GM13977 (cell line): ENCODE measurements around the gene PHOX2B.

Source experiments
- DNase-seq: peaks from one replicate; pipeline ENCODE4 v3.0.0; 2012; ENCODE audit warnings: low spot score
- CTCF ChIP-seq: IDR thresholded peaks from 2 replicates; pipeline ENCODE4 v1.5.1; 2012; ENCODE audit warnings: mild to moderate bottlenecking, control low read depth; ENCODE audit not compliant: insufficient read depth; ENCODE audit errors: extremely low read depth, missing control alignments
- in situ Hi-C: fragments of 300-500 bp; cut with MboI; formaldehyde crosslinking; loops from one replicate; pipeline ENCODE4 v1.12.0; 2022; ENCODE audit warnings: low sequenced_read_pairs, low pct_unique_long_range_greater_than_20kb, mixed read lengths, inconsistent platforms; ENCODE audit not compliant: unreplicated experiment

PHOX2B gene

GRCh38 chr4:41701983-41702382 is 46.5 kb downstream of the PHOX2B start:
- DNase-seq: no peak
- in situ Hi-C loops: no loop called here
- no peak for TF ChIP-seq CTCF

GRCh38 chr4:41696763-41697162 is 51.8 kb downstream of the PHOX2B start:
- DNase-seq: no peak
- no peak for TF ChIP-seq CTCF
- in situ Hi-C loops: no loop called here

GRCh38 chr4:41696131-41696530 is 52.4 kb downstream of the PHOX2B start:
- in situ Hi-C loops: no loop called here
- no peak for DNase-seq
- no peak for TF ChIP-seq CTCF
